GM12872 (cell line): ENCODE measurements around the gene RPL41.

Source experiments
- TF ChIP-seq, protein P1 (sequence below): IDR thresholded peaks from 3 replicates; pipeline ENCODE4 v1.5.1; 2011; ENCODE audit warnings: low read depth, mild to moderate bottlenecking, low read length, moderate library complexity; ENCODE audit not compliant: insufficient read depth

RPL41 gene

DNA sequence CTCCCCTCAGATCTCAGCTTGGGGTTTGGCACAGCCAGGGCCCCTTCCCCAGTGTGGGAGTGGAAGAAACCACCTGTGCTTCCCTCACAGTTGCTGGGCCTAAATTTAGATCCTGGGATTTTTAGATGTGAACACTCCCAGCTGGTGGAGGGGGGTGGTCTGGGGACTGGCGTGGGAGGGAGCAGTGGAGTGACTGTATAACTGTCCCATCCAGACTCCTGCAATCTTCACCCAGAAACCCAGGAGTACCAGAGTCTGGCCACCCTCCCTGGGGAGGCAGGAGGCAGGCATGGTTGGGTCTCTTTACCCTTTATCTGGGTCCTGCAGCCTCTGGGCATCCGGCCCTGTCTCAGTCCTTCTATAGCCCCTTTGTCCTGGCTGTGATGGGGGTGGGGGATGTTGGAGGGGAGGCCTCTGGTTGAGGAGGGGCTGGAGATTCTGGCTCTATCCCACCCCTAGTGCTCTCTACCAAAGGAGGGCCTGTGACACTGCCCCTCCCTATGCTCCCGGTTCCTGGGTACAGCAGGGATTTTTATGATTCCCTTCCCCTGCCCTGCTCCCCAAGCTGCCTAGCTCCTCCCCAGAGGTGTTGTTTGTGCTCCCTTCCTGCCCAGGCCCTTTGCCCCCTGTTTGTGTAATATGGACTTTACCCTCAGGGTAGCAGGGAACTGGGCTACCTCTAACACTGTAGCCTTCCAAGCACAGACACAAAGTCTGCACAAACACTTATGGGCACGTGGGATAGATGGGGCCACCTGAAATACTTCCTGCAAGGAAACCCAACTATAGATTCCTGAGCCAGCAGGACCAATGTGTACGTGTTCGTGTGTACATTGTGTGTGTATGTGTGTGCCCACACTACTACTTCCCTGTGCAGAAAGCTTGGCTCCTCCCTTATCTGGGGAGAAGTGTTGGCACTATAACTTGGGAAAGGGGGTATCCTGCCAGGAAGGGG is 34.8 kb upstream of the RPL41 start:
- TF ChIP-seq, protein P1, sequence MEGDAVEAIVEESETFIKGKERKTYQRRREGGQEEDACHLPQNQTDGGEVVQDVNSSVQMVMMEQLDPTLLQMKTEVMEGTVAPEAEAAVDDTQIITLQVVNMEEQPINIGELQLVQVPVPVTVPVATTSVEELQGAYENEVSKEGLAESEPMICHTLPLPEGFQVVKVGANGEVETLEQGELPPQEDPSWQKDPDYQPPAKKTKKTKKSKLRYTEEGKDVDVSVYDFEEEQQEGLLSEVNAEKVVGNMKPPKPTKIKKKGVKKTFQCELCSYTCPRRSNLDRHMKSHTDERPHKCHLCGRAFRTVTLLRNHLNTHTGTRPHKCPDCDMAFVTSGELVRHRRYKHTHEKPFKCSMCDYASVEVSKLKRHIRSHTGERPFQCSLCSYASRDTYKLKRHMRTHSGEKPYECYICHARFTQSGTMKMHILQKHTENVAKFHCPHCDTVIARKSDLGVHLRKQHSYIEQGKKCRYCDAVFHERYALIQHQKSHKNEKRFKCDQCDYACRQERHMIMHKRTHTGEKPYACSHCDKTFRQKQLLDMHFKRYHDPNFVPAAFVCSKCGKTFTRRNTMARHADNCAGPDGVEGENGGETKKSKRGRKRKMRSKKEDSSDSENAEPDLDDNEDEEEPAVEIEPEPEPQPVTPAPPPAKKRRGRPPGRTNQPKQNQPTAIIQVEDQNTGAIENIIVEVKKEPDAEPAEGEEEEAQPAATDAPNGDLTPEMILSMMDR = no peak

DNA sequence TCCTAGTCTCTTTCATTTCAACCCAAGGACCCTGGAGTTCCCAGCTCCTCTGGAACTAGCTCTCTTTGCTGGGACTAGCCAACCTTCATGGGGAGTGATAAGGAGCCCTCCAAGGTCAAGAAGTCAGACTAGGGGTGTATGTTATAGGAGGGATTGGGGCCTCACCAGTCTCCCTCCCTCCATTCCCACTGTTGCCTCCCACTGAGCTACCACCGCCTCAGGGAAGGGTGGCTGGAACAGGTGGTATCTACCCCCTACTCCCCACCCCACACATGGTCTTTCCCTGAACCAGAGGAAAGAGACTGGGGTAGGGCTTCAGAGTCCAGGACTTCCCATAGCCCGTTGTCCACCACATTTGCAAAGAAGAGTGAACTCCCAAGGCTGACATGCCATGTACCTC is 34.1 kb upstream of the RPL41 start:
- TF ChIP-seq, protein P1 = no peak

DNA sequence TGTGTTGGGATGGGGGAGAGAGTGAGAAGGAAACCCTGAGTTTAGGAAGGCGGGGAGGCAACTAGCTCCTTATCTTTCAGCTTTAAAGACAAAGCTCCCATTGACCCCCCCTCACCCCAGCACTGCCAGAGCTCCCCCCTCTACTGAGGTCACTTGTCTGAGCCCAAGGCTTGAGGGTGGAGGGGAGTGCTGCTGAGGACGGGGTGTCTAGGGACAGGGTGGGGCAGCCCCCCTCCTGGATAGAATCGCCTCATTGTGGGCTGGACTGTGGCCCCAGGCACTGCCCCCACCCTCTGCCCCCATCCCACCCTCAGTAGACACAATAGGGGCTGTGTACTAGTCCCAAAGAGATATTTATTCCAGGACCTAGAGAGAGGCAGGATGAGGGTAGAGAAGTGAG is 33.5 kb upstream of the RPL41 start:
- TF ChIP-seq, protein P1 = no peak

DNA sequence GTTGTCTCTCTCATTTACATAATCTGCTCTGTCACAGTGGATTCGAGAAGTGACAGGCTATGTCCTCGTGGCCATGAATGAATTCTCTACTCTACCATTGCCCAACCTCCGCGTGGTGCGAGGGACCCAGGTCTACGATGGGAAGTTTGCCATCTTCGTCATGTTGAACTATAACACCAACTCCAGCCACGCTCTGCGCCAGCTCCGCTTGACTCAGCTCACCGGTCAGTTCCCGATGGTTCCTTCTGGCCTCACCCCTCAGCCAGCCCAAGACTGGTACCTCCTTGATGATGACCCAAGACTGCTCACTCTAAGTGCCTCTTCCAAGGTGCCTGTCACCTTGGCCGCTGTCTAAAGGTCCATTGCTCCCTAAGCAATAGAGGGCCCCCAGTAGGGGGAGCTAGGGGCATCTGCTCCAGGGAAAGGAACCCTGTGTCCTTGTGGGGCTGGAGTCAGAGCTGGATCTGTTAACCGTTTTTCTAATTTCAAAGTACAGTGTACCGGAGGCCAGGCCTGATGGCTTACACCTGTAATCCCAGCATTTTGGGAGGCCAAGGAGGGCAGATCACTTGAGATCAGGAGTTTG is 31.4 kb upstream of the RPL41 start:
- TF ChIP-seq, protein P1 = peak; percentile 61

DNA sequence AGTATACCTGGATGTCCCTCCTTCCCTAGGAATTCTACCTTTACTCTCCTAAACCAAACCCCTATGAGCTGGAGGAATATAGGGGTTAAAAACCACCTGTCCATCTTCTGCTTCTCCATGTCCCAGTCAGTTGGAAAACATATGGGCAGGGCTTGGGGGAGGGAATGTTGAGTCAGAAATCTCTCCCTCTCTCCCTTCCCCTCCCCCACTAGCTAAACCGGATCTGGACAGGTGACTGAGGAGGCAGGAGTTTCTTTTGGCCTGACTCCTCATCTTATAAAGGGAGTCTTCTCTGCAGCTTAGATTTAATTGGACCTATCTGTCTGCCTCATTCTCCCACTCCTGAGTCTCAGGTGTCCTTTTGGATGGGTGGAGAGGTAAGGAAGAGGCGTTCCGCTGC is 30.3 kb upstream of the RPL41 start:
- TF ChIP-seq, protein P1 = no peak

DNA sequence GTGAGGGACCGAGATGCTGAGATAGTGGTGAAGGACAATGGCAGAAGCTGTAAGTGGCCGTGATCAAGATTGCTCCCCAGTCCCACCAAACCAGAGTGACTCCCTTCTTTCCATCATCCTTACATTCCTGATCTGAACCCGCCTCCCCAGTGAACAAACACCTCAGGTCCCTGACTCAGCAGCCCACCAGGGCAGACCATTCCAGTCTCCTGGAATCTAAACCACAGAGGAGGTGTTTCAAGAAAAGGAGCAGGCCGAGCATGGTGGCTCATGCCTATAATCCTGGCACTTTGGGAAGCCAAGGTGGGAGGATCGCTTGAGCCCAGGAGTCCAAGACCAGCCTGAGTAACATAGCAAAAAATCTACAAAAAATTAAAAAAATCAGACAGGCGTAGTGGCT is 29.8 kb upstream of the RPL41 start:
- TF ChIP-seq, protein P1 = no peak

DNA sequence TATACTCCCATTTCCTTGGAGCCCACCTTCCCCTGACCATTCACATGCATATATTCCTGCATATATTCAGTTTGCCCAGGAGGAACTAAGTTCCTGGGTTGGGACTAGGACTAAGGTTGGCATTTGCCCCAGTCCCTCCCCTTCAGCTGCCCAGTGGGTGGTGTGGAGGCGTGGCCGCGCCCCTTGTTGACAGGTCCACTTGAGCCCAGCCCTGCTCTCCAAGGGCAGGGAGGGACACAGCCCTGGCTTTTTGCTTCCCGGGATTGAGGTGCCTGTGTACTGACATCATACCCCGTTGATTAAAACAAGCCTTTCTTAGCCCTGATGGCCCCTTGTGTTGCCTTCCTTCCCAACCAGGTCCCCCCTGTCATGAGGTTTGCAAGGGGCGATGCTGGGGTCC is 29.2 kb upstream of the RPL41 start:
- TF ChIP-seq, protein P1 = no peak
